CD14-positive monocyte (primary cell): ENCODE data around the gene ABCB8. TPM values are rescaled to one million over a fixed set of nuclear protein-coding genes. Genes with fewer than 3 reads are reported as not detected.

Experiments used
- DNase-seq, 3 donors: peaks; one replicate each; pipeline ENCODE4 v3.0.0-alpha.2; 2011 to 2022
- H2AFZ ChIP-seq: 2 replicates; pipeline ENCODE4 v1.6.0; 2012; ENCODE audit warnings: mild to moderate bottlenecking, low read depth, low read length, inconsistent platforms; ENCODE audit not compliant: insufficient read depth, poor library complexity, severe bottlenecking
- H3K27ac ChIP-seq, 2 donors: 1 replicate in 1 of 2; 2 replicates in 1 of 2; pipeline ENCODE4 v1.5.1; 2012 to 2013; ENCODE audit warnings: low read length in 2 of 2, control low read depth in 1 of 2, inconsistent platforms in 1 of 2, low read depth in 1 of 2, mild to moderate bottlenecking in 1 of 2
- H3K27me3 ChIP-seq, 2 donors: one replicate each; pipeline versions ENCODE4 v1.6.0 to v1.6.1; 2011 to 2013; ENCODE audit warnings: low read length in 2 of 2; ENCODE audit not compliant: control insufficient read depth in 2 of 2, insufficient read depth in 2 of 2
- H3K36me3 ChIP-seq, 2 donors: replicated peaks in 1 of 2; 1 replicate in 1 of 2; 2 replicates in 1 of 2; pipeline versions ENCODE4 v1.5.1 to v1.6.1; 2012 to 2013; ENCODE audit warnings: low read length in 2 of 2, control low read depth in 1 of 2, inconsistent platforms in 1 of 2, mild to moderate bottlenecking in 1 of 2; ENCODE audit not compliant: insufficient read depth in 2 of 2, control insufficient read depth in 1 of 2
- H3K4me1 ChIP-seq, 2 donors: 1 replicate in 1 of 2; 2 replicates in 1 of 2; pipeline versions ENCODE4 v1.5.1 to v1.6.1; 2012 to 2013; ENCODE audit warnings: low read length in 2 of 2, control low read depth in 1 of 2, inconsistent platforms in 1 of 2, mild to moderate bottlenecking in 1 of 2, moderate library complexity in 1 of 2; ENCODE audit not compliant: insufficient read depth in 2 of 2, control insufficient read depth in 1 of 2
- H3K4me2 ChIP-seq: replicated peaks from 2 replicates; pipeline ENCODE3; 2012; ENCODE audit warnings: low read length, moderate library complexity, mild to moderate bottlenecking; ENCODE audit not compliant: poor library complexity, severe bottlenecking; ENCODE audit errors: extremely low read depth
- H3K4me3 ChIP-seq, 3 experiments: fragments of 200-600 bp in 1 of 3; sonication (generic) in 1 of 3; replicated peaks in 1 of 3; 1 replicate in 2 of 3; 2 replicates in 1 of 3; pipeline ENCODE4 v1.5.1; 2011 to 2013; ENCODE audit warnings: low read length in 3 of 3, mild to moderate bottlenecking in 3 of 3, control low read depth in 2 of 3, low read depth in 2 of 3, inconsistent platforms in 1 of 3, moderate library complexity in 1 of 3
- H3K79me2 ChIP-seq: 2 replicates; pipeline ENCODE4 v1.6.0; 2012; ENCODE audit warnings: mild to moderate bottlenecking, control low read depth, inconsistent platforms, low read length, moderate library complexity; ENCODE audit not compliant: insufficient read depth
- H3K9ac ChIP-seq: 2 replicates; pipeline ENCODE4 v1.6.0; 2017; ENCODE audit warnings: low read length, mild to moderate bottlenecking; ENCODE audit not compliant: insufficient read depth, poor library complexity, severe bottlenecking
- H3K9me3 ChIP-seq, 2 donors: replicated peaks in 1 of 2; 1 replicate in 1 of 2; 2 replicates in 1 of 2; pipeline versions ENCODE4 v1.5.1 to v1.6.1; 2012 to 2013; ENCODE audit warnings: low read length in 2 of 2, control low read depth in 1 of 2; ENCODE audit not compliant: control insufficient read depth in 1 of 2, insufficient read depth in 1 of 2
- H4K20me1 ChIP-seq: 2 replicates; pipeline ENCODE4 v1.6.0; 2012; ENCODE audit warnings: mild to moderate bottlenecking, low read length, control low read depth, moderate library complexity; ENCODE audit not compliant: insufficient read depth
- H3K27ac Mint-ChIP-seq, 7 donors: one replicate each; pipeline ENCODE4 v1.8.0; 2020; ENCODE audit warnings: mild to moderate bottlenecking in 7 of 7, mixed read lengths in 7 of 7, moderate library complexity in 6 of 7, inconsistent platforms in 2 of 7
- H3K27me3 Mint-ChIP-seq, 3 donors: one replicate each; pipeline ENCODE4 v1.8.0; 2021 to 2022; ENCODE audit warnings: low read depth in 3 of 3, mild to moderate bottlenecking in 3 of 3, mixed read lengths in 3 of 3, moderate library complexity in 3 of 3, inconsistent platforms in 1 of 3
- H3K36me3 Mint-ChIP-seq, 2 donors: one replicate each; pipeline ENCODE4 v1.8.0; 2020; ENCODE audit warnings: mixed read lengths in 2 of 2, inconsistent platforms in 1 of 2, mild to moderate bottlenecking in 1 of 2
- H3K4me1 Mint-ChIP-seq: one replicate; pipeline ENCODE4 v1.8.0; 2020; ENCODE audit warnings: mild to moderate bottlenecking, mixed read lengths
- H3K4me3 Mint-ChIP-seq, 2 donors: one replicate each; pipeline ENCODE4 v1.8.0; 2020; ENCODE audit warnings: mild to moderate bottlenecking in 2 of 2, mixed read lengths in 2 of 2, moderate library complexity in 1 of 2
- H3K9me3 Mint-ChIP-seq, 7 donors: one replicate each; pipeline ENCODE4 v1.8.0; 2020 to 2022; ENCODE audit warnings: mixed read lengths in 7 of 7, mild to moderate bottlenecking in 6 of 7, moderate library complexity in 6 of 7, inconsistent platforms in 2 of 7
- CTCF ChIP-seq: fragments of 200-600 bp; IDR thresholded peaks from one replicate; pipeline ENCODE4 v1.8.0; 2022; ENCODE audit warnings: antibody characterized with exemption, mild to moderate bottlenecking
- WGBS: methylation state at CpG from one replicate; pipeline ENCODE4 v1.1.5; 2013; ENCODE audit warnings: missing lambda C conversion rate; ENCODE audit not compliant: insufficient coverage; 5-methylcytosine and 5-hydroxymethylcytosine counted together
- intact Hi-C, 2 donors: fragments of 100-400 bp; cut with micrococcal nuclease; formaldehyde crosslinking; loops; one replicate each; pipeline versions ENCODE4 v1.15.0 to v1.15.1; 2023
- polyA plus RNA-seq, 3 donors: library from polyadenylated mRNA; depleted of rRNA in 1 of 3; unstranded in 2 of 3; stranded (reverse) in 1 of 3; fragments of 300-500 nt in 2 of 3; fragments of >200 nt in 1 of 3; fragmentation: Illumina TruSeq in 2 of 3; gene quantifications; 1 replicate in 2 of 3; 2 replicates in 1 of 3; pipeline ENCODE4 v1.2.3, GENCODE V29; 2012 to 2021

Gene ABCB8
- polyA plus RNA-seq, 3 donors: 9.3 to 19.9 (median 9.5) TPM

GRCh38 chr7:151074817-151075661, 46.8 kb downstream of the ABCB8 start:
- Histone ChIP-seq H3K4me1 (peaks cover 8 to 11% of the 10 kb centered on the region in 2 donors), H3K27ac (no peak overlapping the region), H3K36me3 (peaks cover 60 to 75% of the 10 kb centered on the region in 2 donors), H2AFZ (no peak overlapping the region), H3K79me2 (peaks cover 13% of the 10 kb centered on the region), H3K4me2 (no peak overlapping the region), H3K9ac (no peak overlapping the region), H4K20me1 (peaks cover 51% of the 10 kb centered on the region), H3K4me3 (no peak overlapping the region), H3K27me3 (no peaks in the 10 kb centered on the region), H3K9me3 (no peaks in the 10 kb centered on the region)
- no peak for DNase-seq
- intact Hi-C loops: loop anchor here in 1 of 2 donors (5.0 kb wide), 1 partner anchor 37 kb away; no protein-coding TSS in a partner anchor
- Mint-ChIP-seq H3K4me1 (peaks cover 13% of the 10 kb centered on the region), H3K36me3 (peaks cover 51 to 69% of the 10 kb centered on the region in 2 donors), H3K4me3 (no peak overlapping the region), H3K27me3 (peaks cover 0 to 1% (median 0%) of the 10 kb centered on the region in 3 donors), H3K27ac (no peak overlapping the region), H3K9me3 (peaks cover 0 to 3% (median 0%) of the 10 kb centered on the region in 7 donors)
- TF ChIP-seq CTCF: no peak
- WGBS: 93% methylated on average over 26 of the region's 26 CpGs

- Histone ChIP-seq H4K20me1 (peaks cover 53% of the 10 kb centered on the region), H3K9ac (no peak overlapping the region), H3K9me3 (no peaks in the 10 kb centered on the region), H3K27me3 (no peaks in the 10 kb centered on the region), H3K4me3 (no peak overlapping the region), H3K4me2 (no peak overlapping the region), H3K79me2 (peaks cover 19% of the 10 kb centered on the region), H3K27ac (no peak overlapping the region), H3K36me3 (peaks cover 54 to 69% of the 10 kb centered on the region in 2 donors), H3K4me1 (peaks cover 10 to 14% of the 10 kb centered on the region in 2 donors), H2AFZ (no peak overlapping the region)
- no peak for TF ChIP-seq CTCF
- Mint-ChIP-seq H3K27ac (no peak overlapping the region), H3K27me3 (peaks cover 0 to 1% (median 0%) of the 10 kb centered on the region in 3 donors), H3K9me3 (peaks cover 0 to 3% (median 0%) of the 10 kb centered on the region in 7 donors), H3K36me3 (peaks cover 45 to 63% of the 10 kb centered on the region in 2 donors), H3K4me1 (peaks cover 13% of the 10 kb centered on the region), H3K4me3 (no peak overlapping the region)
- intact Hi-C loops: loop anchor here in 1 of 2 donors (5.0 kb wide), 1 partner anchor 37 kb away; no protein-coding TSS in a partner anchor
- DNase-seq: no peak
- WGBS: 92% methylated on average over 7 of the region's 7 CpGs
These were observed 47.4 kb downstream of the ABCB8 start for GRCh38 chr7:151075662-151075971.
